Measurements from ENCODE around the gene THPO.

The THPO gene

GRCh38 chr3:184389935-184390528 is 12.0 kb upstream of the THPO start:
- H3K4me3 ChIP-seq (ENCODE audit: low read depth, low read length), result no peak overlapping the region
- TF ChIP-seq CTCF (IDR thresholded peaks at IDR 0.05; ENCODE audit: low read depth, low read length), result no peak

DNA sequence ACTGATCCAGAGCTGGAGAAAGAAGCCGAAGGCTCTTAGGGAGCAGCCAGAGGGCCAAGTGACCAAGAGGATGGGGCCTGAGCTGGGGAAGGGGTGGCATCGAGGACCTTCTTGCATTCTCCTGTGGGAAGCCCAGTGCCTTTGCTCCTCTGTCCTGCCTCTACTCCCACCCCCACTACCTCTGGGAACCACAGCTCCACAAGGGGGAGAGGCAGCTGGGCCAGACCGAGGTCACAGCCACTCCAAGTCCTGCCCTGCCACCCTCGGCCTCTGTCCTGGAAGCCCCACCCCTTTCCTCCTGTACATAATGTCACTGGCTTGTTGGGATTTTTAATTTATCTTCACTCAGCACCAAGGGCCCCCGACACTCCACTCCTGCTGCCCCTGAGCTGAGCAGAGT is 11.4 kb upstream of the THPO start:
- no peak for TF ChIP-seq CTCF (IDR thresholded peaks at IDR 0.05; ENCODE audit: low read depth, low read length)
- H3K4me3 ChIP-seq (ENCODE audit: low read depth, low read length), result no peak overlapping the region

GRCh38 chr3:184388936-184389230 is 10.9 kb upstream of the THPO start:
- no peak overlapping the region for H3K4me3 ChIP-seq (ENCODE audit: low read depth, low read length)
- TF ChIP-seq CTCF (IDR thresholded peaks at IDR 0.05; ENCODE audit: low read depth, low read length), result no peak

DNA sequence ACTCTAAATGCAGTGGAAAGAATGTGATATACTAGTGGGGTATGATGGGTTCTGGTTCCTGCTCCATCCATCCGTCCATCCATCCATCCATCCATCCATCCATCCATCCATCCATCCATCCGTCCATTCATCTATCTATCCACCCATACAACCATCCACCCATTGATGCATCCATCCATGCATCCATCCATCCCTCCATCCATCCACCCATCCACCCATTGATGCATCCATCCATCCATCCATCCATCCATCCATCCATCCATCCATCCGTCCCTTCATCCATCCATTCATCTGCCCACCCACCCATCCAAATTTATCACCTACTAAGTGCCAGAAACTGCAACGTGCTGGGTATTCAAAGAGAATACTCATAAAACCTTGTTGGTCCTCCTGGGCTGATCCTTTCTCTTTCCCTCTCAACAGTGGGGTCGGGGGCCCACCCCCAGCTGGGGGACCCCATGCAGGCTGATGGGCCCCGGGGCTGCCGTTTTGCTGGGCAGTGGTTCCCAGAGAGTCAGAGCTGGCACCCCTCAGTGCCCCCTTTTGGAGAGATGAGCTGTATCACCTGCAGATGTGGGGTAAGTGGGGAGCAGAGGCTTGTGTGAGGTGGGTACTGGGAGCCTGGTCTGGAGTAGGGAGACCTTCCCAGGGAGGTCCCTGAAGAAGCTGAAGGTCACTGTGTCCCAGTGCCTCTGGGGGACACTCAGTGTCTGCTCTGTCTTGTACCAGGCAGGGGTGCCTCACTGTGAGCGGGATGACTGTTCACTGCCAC is 10.3 kb upstream of the THPO start:
- TF ChIP-seq CTCF (IDR thresholded peaks at IDR 0.05; ENCODE audit: low read depth, low read length), result no peak
- no peak overlapping the region for H3K4me3 ChIP-seq (ENCODE audit: low read depth, low read length)

- H3K4me3 ChIP-seq (ENCODE audit: low read depth, low read length), result no peak overlapping the region
- no peak for TF ChIP-seq CTCF (IDR thresholded peaks at IDR 0.05; ENCODE audit: low read depth, low read length)
Observed at GRCh38 chr3:184387174-184387714, 9.2 kb upstream of the THPO start.

GRCh38 chr3:184386047-184386806 is 8.2 kb upstream of the THPO start:
- TF ChIP-seq CTCF (IDR thresholded peaks at IDR 0.05; ENCODE audit: low read depth, low read length), result no peak
- H3K4me3 ChIP-seq (ENCODE audit: low read depth, low read length), result no peak overlapping the region
